Neural cell (in vitro differentiated cells): Measurements from ENCODE around the gene WDR89.

Source experiments
- EP300 ChIP-seq: fragments of 450-650 bp; conservative IDR thresholded peaks from 2 replicates; pipeline ENCODE4 v1.6.1; 2014; ENCODE audit warnings: antibody characterized with exemption, mild to moderate bottlenecking, moderate library complexity; ENCODE audit not compliant: poor library complexity, severe bottlenecking
- EZH2 ChIP-seq: fragments of 200-600, 300-800 bp; shearing (Covaris generic), sonication (generic); IDR thresholded peaks from 2 replicates; pipeline ENCODE4 v1.6.1; 2014; ENCODE audit warnings: antibody characterized with exemption, low read length, borderline replicate concordance, mild to moderate bottlenecking; ENCODE audit not compliant: insufficient read depth, poor library complexity, severe bottlenecking
- POLR2AphosphoS5 ChIP-seq: IDR thresholded peaks from 2 replicates; pipeline ENCODE4 v1.6.1; 2012
- RAD21 ChIP-seq: fragments of 450-650 bp; conservative IDR thresholded peaks from 2 replicates; pipeline ENCODE4 v1.6.1; 2014; ENCODE audit warnings: antibody characterized with exemption, mild to moderate bottlenecking, moderate library complexity
- SMC3 ChIP-seq: fragments of 450-650 bp; conservative IDR thresholded peaks from 2 replicates; pipeline ENCODE4 v1.6.1; 2014; ENCODE audit warnings: antibody characterized with exemption, mild to moderate bottlenecking, moderate library complexity; ENCODE audit not compliant: poor library complexity
- TAF1 ChIP-seq: IDR thresholded peaks from 2 replicates; pipeline ENCODE4 v1.6.1; 2012; ENCODE audit warnings: low read depth
- TF ChIP-seq, protein P1 (sequence below): fragments of 450-650 bp; IDR thresholded peaks from 2 replicates; pipeline ENCODE4 v1.5.1; 2014; ENCODE audit warnings: antibody characterized with exemption, mild to moderate bottlenecking, moderate library complexity; ENCODE audit not compliant: poor library complexity, severe bottlenecking

DNA sequence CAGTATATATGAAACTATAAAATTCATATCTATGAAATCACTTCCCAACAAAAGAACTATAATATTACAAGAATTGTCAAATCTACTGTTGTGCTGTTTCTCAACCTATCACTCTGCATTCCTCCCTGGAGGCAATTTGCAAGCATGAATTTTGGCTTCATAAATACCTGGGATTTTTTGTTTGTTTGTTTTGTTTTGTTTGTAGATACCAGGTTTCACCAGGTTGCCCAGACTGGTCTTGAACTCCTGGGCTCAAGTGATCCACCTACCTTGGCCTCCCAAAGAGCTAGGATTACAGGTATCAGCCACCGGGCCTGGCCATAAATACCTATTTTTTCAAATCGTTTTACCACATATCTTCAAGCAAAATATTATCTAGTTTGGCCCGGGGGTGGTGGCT, 47.5 kb upstream of the WDR89 start:
- TF ChIP-seq RAD21 (no peak), POLR2AphosphoS5 (no peak), TAF1 (no peak), EP300 (no peak), SMC3 (no peak), EZH2 (no peak)
- TF ChIP-seq, protein P1, sequence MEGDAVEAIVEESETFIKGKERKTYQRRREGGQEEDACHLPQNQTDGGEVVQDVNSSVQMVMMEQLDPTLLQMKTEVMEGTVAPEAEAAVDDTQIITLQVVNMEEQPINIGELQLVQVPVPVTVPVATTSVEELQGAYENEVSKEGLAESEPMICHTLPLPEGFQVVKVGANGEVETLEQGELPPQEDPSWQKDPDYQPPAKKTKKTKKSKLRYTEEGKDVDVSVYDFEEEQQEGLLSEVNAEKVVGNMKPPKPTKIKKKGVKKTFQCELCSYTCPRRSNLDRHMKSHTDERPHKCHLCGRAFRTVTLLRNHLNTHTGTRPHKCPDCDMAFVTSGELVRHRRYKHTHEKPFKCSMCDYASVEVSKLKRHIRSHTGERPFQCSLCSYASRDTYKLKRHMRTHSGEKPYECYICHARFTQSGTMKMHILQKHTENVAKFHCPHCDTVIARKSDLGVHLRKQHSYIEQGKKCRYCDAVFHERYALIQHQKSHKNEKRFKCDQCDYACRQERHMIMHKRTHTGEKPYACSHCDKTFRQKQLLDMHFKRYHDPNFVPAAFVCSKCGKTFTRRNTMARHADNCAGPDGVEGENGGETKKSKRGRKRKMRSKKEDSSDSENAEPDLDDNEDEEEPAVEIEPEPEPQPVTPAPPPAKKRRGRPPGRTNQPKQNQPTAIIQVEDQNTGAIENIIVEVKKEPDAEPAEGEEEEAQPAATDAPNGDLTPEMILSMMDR: no peak
